VCaP (cell line): ENCODE results near the gene LIPC.

Experiments used
- H3K27ac ChIP-seq: fragments of 450-650 bp; 2 replicates; pipeline ENCODE4 v1.5.1; 2017
- TF ChIP-seq, protein P1 (sequence below): fragments of 450-650 bp; conservative IDR thresholded peaks from 2 replicates; pipeline ENCODE4 v1.5.1; 2017; ENCODE audit warnings: mild to moderate bottlenecking, moderate library complexity

The LIPC gene

DNA sequence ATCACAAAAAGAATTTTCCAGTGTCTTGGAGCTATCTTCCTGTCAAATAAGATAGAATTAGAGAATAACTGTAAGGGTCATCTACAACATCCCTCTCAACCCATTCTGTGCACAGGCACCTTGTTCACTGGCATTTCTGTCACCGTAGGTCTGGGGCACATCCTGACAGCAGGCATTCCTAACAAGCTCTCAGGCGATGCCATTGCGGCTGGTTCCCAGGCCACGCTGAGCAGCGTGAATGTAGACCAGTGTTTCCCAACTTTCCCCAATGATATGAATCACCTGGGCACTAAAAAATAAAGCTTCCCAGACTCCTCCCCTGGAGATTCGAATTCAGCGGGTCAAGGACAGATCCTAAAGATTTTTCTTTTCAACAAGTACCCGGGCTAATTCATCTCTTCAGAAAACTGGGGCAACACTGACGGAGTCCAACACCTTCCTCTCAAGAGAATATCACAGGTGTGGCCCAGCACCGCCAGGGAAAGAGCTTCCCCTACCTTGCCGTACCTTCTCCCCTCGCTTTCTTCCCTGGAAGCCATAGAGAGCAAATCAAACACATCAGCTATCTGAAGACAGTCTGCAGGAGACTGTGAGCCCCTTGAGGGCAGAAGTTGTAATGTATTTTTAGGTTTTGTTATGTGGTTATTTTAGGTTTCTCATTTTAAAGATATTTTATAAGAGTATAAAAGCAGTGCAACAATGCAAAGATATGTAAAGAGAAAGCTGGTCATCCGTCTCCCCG lies 143.4 kb downstream of the LIPC start:
- TF ChIP-seq, protein P1, sequence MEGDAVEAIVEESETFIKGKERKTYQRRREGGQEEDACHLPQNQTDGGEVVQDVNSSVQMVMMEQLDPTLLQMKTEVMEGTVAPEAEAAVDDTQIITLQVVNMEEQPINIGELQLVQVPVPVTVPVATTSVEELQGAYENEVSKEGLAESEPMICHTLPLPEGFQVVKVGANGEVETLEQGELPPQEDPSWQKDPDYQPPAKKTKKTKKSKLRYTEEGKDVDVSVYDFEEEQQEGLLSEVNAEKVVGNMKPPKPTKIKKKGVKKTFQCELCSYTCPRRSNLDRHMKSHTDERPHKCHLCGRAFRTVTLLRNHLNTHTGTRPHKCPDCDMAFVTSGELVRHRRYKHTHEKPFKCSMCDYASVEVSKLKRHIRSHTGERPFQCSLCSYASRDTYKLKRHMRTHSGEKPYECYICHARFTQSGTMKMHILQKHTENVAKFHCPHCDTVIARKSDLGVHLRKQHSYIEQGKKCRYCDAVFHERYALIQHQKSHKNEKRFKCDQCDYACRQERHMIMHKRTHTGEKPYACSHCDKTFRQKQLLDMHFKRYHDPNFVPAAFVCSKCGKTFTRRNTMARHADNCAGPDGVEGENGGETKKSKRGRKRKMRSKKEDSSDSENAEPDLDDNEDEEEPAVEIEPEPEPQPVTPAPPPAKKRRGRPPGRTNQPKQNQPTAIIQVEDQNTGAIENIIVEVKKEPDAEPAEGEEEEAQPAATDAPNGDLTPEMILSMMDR: no peak
- H3K27ac ChIP-seq: peak overlapping the region; percentile 96

DNA sequence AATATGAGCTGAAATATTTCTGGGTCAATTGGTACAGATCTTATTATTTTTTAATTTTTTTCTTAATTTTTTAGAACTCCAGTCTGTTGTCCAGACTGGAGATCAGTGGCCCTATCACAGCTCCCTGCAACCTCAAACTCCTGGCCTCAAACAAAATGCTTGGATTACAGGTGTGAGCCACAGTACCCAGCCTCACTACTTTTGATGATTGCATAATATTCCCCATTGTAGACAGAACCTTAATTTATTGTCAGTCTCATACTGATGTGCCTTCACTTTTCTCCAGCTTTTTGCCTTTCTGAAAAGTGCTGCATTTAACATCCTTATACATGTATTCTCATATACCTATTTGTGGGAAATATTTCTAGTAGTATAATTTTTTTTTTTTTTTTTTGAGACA lies 144.9 kb downstream of the LIPC start:
- TF ChIP-seq, protein P1: no peak
- H3K27ac ChIP-seq: peak overlapping the region; percentile 96

DNA sequence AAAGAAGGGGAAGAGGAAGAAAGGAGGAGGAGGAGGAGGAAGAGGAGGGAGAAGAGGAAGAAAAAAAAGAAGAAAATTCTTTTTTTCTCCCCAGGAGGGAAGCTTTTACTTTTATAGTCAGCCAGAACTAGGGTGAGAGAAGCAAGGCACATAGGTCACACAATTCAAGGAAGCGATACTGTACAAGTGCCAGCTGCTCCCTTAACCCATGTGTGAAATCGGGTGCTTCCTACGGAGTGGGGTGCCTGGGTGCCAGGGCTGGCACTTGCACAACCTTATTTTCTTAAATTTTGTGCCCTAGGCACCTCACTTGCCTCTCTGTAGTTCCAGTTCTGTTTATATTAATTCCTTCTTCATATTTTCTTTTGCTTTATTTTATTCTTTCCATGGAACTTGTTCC lies 150.4 kb downstream of the LIPC start:
- no peak overlapping the region for H3K27ac ChIP-seq
- TF ChIP-seq, protein P1: no peak

DNA sequence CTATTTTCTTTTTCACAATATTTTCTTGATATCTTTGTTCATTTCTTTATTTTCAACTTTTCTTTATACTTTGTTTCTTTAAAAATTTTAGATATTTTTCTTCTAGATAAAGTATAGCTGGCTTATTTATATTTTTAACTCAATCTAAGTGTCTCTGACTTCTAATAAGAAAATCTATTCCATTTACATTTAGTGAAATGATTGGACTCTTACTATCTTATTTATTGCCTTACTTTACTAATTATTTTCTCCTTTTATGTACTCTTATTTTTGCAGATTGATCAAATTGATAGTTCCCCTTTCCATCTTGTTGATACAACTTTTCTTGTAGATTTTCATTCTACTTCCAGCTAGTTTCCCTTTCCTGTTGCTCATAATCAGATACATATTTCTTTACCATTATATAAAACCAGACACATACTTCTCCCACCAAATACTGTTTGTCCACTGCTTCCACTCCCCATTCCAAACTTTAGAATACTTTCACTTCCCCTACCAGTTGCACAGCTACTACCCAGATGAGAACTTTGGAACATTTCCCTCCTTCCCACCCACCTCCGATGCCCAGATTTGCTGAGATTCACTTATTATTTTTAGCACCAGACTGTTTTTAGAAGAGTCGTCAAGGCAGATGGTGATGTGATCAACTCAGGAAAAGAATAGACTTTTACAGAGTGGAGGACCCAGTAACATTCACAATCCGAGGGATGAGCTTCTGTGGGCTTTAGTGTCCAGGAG lies 151.5 kb downstream of the LIPC start:
- H3K27ac ChIP-seq: no peak overlapping the region
- TF ChIP-seq, protein P1: no peak

DNA sequence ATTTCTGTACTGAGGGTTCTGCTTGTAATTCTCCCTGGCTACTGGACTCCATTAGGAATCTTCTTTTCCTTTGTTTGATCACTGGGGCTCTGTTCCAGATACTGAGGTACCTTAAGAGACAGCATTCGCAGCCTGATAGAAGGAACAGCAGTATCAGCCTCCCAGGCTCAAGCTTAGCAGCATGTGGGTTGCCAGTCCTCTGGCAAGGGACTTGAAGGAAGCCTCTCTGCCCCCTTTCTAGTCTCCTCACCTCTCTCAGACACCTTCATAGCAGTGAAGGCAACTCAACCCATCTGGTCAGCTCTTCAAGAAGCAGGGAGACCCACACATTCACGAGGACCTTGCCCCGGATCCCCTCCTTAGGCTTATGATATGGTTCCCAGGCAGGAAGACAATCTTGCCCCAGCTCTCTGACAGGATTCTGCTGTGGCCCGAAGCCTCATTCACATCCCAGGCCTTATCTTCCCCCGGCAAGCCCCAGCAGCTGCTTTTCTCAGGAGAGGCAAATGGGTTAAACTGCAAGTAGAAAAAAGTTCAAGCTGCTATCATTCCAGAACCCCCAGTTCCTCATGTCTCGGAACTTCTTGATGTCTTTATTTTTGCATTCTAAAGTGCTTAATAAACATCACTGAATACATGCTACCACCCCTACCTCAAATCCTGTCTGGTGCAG lies 153.1 kb downstream of the LIPC start:
- TF ChIP-seq, protein P1: no peak
- no peak overlapping the region for H3K27ac ChIP-seq

DNA sequence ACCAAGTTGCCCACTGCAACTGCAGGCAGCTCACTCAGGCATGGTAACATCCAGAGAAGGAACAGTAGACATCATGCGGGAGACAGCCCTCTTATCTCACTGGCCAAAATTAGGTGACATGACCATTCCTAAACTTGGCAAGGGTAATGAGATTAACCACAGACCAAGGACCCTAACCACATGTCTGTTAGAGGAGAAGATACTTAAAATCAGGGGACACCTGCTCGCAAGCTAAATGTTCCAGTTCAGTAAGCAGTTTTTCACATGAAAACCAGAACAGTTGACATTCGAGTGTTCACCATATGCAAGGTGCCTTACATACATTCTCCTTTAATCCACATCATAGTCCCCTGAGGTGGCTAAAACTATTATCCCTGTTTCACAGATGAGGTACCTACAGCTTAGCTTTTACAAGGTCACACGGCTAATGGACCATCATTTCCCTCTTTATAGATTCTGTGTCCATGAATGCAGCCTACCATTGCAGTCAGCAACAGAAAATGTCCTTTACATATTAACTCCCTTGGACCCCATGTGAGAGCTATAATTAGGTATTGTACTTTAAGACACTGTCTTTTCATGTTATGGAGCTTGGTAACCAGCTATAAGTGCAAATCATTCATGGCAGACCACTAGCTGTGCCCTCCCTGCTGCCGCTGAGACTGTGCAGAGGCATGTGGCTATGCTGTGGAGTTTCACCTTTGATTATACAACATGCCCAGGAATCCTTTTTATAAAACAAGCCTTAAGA lies 154.1 kb downstream of the LIPC start:
- TF ChIP-seq, protein P1: no peak
- no peak overlapping the region for H3K27ac ChIP-seq

DNA sequence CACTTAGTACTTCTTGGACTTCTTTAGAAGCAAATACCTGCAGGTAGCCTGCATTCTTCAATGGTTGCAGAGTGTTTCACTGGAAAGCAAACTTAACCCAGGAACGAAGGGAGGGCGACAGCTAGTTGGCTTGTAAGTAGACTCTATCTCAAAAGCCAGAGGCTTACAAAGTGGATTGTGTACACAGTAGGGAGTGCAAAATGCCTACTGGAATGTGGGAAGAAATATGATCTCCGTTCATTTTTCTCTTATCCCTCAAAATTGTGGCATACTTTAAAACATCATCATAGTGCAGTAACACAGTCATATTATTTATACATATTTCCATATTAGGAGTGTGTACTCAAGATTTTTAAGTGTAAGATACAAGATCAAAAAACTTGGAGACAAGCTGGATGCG lies 155.7 kb downstream of the LIPC start:
- H3K27ac ChIP-seq: no peak overlapping the region
- TF ChIP-seq, protein P1: no peak
